GM21576 (cell line): ENCODE measurements around the gene DOCK10.
"Not testable (repeated sequence)": the region's sequence is repeated elsewhere in the genome, so short reads cannot be mapped to it uniquely, and the experiment has no call there.

Experiments
- ATAC-seq: cut with Tn5 transposase; IDR thresholded peaks from one replicate; pipeline ENCODE4 v1.9.1; 2021; ENCODE audit warnings: mild to moderate bottlenecking, moderate library complexity; ENCODE audit not compliant: unreplicated experiment

DOCK10 gene

DNA sequence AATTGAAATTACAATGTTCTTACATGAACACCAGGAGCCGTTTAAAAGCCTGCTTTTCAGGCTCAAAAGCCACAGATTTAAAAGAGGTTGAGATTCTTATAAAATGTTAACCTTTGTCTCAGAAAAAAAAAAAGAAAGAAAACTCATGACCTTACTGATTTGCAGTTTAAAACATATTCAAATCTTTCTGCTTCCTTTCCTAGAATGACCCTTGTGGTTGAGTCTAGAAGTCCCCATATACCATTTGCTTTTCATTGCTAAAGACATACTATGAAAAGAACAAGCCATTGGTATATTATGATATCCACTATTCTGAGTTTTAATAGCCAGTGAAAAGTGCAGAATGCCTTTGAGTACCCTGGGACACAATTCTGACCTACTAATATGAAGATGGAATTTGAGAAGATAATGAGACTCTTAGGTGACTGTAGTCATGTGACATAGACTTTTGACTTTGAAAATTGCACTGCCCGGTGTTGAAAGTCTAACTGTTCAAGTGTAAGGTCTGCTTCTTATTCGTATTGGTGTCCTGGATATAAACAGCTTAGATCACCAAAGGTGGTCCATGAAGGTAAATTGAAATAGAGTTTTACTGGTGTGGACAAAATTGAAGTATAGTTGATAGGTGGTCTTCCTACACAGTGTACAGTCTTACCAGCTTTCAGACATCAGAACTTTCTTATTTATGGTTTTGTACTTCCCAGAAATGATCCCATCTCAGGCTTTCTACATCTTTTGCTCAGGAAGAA is 117.0 kb downstream of the DOCK10 start:
- ATAC-seq: no peak

GRCh38 chr2:224924631-224925030 is 117.6 kb downstream of the DOCK10 start:
- no peak for ATAC-seq

- peak; percentile 77 for ATAC-seq
These were observed 120.0 kb downstream of the DOCK10 start for GRCh38 chr2:224922142-224922727.

- ATAC-seq: no peak
These were observed 122.7 kb downstream of the DOCK10 start for GRCh38 chr2:224919472-224920110.

DNA sequence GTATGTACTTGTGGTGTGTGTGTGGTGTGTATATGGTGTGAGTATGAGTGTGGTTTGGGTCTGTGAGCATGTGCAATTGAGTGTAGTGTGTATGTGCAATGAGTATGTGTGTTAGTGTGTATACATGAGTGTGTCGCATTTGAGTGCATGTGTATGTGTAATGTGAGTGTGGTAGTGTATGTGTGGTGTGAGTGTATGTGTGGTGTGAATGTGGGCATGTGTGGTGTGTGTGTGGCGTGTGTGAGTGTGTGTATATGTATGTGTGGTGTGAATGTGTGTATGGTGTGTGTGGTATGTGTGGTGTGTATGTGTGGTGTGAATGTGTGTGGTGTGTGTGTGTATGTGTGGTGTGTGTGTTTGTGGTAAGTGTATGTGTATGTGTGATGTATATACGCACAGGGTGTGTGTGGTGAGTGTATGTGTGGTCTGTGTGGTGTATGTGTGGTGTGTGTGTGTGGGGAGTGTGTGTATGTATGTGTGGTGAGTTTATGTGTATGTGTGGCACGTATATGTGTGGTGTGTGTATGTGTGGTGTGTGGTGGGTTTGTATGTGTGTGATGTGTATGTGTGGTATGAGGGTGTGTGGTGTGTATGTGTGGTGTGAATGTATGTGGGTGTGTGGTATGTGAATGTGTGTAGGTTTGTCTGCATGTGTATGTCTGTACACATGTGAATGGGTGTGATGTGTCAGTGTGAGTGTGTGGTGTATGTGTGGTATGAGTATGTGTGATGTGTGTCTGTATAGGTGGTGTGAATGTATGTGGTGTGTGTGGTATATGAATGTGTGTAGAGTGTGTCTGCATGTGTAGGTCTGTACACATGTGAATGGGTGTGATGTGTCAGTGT is 123.4 kb downstream of the DOCK10 start:
- ATAC-seq: no peak

GRCh38 chr2:224917246-224917645 is 125.0 kb downstream of the DOCK10 start:
- ATAC-seq: not testable (repeated sequence)

DNA sequence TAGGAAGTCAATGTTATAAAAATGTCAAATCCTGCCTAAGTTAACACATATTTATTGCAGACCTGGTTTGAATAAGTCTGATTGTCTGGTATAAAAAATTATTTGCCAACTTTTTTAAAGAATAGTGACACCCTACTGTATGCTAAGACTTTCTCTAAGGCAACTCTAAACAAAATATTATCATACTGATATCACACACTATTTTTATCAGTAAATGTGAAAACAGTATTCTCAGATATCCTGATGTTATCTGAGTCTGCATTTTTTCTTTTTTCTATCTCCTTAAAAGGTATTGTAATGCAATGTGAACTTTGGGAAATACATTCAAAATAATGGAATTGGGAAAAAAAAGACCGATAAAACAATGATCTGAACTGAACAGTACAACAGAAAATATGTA is 127.1 kb downstream of the DOCK10 start:
- ATAC-seq: no peak

- peak; percentile 18 for ATAC-seq
These were observed 131.7 kb downstream of the DOCK10 start for GRCh38 chr2:224910574-224910925.

- peak; percentile 63 for ATAC-seq
These were observed 132.2 kb downstream of the DOCK10 start for GRCh38 chr2:224909885-224910573.

- ATAC-seq: no peak
These were observed 133.4 kb downstream of the DOCK10 start for GRCh38 chr2:224908818-224909217.

DNA sequence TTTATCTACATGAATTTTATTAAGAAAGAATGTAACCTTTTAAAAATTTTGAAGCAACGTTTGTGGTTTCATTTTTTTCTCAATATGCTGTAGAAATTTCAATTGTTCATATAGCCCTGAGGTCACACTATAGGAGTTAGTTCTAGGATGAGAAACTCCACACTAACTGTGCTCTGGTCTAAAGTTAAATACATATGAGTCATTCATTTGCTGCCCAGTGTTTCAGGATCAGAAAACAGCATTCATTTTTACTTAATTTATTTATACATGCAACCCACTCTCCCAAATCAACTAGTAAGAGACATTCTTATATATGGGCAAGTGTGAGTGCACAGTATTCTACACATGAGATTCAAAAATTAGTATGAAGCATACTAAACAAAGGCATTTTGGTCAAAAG is 137.9 kb downstream of the DOCK10 start:
- ATAC-seq: no peak

DNA sequence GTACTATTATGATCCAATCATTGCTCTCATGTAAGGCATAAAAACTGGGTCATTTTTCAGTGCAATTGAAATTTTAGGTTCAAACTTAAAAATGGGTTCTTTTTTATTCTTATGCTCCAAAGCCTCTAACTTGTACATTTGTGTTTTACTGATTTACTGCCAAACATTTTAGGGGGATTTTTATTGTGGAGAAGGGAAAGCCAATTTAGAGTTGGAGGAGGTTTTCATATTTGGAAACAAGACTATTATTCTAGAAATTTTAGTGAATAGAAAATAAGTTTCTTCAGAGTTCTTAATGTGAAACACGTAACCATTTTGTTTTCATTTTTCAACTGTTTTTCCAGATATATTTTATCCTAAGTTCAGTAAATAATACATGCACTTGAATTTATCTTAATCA is 138.6 kb downstream of the DOCK10 start:
- ATAC-seq: no peak

- ATAC-seq: no peak
These were observed 141.1 kb downstream of the DOCK10 start for GRCh38 chr2:224901121-224901676.

DNA sequence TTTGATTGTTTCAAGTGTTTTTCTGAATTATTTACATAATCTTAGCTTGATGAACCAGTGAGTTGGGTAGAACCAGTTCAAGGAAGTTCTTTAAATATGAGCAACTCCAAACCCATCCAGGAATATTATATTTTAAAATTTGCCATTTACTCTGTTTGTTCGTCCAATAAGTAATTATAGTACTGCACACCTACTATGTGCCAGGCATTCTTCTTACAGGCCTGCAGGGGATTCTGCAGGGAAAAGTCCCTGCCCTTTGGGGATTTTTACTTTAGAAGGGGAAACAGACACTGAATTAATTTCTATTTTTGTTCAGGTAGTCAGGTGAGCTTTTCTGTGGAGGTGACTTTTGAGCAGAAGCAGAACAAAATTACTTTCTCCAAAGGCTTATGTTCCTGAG is 146.9 kb downstream of the DOCK10 start:
- ATAC-seq: no peak

- ATAC-seq: peak; percentile 95
These were observed 147.9 kb downstream of the DOCK10 start for GRCh38 chr2:224894356-224894755.

DNA sequence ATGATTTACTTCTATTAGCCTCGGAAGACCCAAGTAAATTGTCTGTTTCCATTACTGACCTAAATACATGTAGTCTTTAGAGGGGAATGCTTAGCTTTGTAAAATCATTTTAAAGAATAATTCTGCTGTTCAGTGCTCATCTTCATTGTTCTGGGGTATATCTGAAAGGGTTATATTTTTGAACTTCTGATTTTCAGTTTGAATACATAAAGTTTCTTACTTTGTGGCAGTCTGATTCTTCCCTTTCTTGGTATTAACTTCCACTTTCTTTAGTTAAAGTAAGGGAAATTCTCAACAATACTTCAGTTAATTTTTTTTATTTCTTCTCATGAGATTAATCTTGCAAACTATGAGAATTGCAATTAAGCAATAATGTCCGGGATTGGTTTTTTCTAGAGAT is 148.4 kb downstream of the DOCK10 start:
- ATAC-seq: peak; percentile 35

DNA sequence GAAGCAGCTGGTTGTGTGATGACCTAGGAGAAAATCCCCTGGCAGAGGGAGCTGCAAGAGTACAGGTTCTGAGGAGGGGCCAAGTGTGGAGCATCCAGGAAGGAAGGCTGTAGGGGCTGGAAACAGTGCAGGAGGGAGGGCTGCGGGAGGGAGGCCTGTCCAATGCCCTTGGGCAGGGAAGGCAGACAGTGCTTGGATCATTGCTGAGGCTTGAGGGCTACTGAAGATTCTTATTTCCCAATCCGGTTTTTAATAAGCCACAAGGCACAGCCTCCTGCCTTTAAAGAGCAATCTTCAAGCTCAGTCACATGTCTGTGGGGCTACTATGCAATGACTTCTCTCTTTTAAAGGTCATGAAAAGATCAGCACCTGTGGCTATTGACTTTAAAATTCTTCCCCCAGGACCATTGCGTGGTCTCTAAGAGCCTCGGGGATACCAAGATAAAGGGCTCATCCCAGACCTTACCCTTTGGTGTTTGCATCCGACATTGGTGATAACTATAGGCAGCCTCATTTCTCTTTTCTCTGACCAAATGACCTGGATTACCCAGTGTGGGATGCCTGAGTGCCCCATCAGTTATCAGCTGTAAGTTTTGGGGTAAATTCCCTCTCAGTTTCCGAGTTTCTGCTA is 149.6 kb downstream of the DOCK10 start:
- ATAC-seq: no peak

DNA sequence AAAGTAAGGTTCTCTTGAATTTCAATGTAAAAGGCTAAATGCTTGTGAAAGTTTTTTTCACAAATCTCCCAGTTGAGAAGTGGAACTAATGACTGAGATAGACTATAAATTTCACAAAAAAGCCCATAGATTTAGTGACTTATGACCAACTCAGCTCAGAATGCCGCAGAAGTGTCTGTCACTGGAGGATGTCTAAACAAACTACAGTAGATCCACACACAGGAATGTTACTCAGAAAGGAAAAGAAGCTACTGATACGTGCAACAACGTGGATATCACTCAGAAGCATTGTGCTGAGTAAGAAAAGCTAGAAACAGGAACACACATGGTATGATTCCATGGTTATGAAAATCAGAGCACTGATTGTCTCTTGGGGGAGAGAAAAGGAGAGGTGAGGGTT is 151.9 kb downstream of the DOCK10 start:
- no peak for ATAC-seq

- ATAC-seq: peak; percentile 54
These were observed 155.1 kb downstream of the DOCK10 start for GRCh38 chr2:224887141-224887540.
